Activated naive CD8-positive, alpha-beta T cell treated with anti-CD3 and anti-CD28 coated beads, Interleukin-2, amount 50 U/mL, for 24 hours (primary cell): ENCODE data around the gene FAM221B.

Experiments
- ATAC-seq: fragments of 150-1000 bp; cut with Tn5 transposase; one replicate; pipeline ENCODE4 v1.10.0; 2021
- DNase-seq: peaks from one replicate; pipeline ENCODE4 v3.0.0; 2021
- H3K27ac Mint-ChIP-seq: one replicate; pipeline ENCODE4 v1.8.0; 2021; ENCODE audit warnings: mild to moderate bottlenecking, mixed read lengths
- H3K27me3 Mint-ChIP-seq: one replicate; pipeline ENCODE4 v1.8.0; 2021; ENCODE audit warnings: mixed read lengths
- H3K36me3 Mint-ChIP-seq: one replicate; pipeline ENCODE4 v1.8.0; 2021; ENCODE audit warnings: low read depth, mixed read lengths
- H3K4me1 Mint-ChIP-seq: one replicate; pipeline ENCODE4 v1.8.0; 2021; ENCODE audit warnings: mixed read lengths
- H3K4me3 Mint-ChIP-seq: one replicate; pipeline ENCODE4 v1.8.0; 2021; ENCODE audit warnings: mild to moderate bottlenecking, moderate library complexity, mixed read lengths
- H3K9me3 Mint-ChIP-seq: one replicate; pipeline ENCODE4 v1.8.0; 2021; ENCODE audit warnings: mixed read lengths

FAM221B gene

DNA sequence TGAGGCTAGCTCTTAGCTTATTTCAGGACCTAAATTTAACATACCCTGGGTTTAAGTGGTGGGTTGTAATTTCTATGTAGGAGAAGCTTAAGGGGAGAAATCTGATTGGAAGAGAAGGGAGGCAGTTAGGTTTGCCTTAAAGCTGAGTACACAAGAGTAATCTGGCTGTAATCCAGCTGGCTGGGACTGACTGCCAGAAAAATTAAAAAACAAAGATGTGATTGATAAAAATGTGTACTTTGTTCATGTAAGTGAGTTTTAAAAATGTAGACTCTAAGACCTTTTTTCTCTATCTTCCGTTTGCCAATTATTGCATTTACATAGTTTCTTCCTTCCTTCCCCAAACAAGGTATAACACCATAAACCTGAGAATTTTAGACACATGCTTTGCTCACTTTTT lies 57.0 kb downstream of the FAM221B start:
- H3K27ac Mint-ChIP-seq, result no peak overlapping the region
- ATAC-seq (no peak), DNase-seq (no peak)
- H3K9me3 Mint-ChIP-seq, result no peaks in the 10 kb centered on the region
- H3K36me3 Mint-ChIP-seq, result no peaks in the 10 kb centered on the region
- peaks cover 4% of the 10 kb centered on the region for H3K4me1 Mint-ChIP-seq
- no peak overlapping the region for H3K4me3 Mint-ChIP-seq
- H3K27me3 Mint-ChIP-seq, result no peaks in the 10 kb centered on the region

DNA sequence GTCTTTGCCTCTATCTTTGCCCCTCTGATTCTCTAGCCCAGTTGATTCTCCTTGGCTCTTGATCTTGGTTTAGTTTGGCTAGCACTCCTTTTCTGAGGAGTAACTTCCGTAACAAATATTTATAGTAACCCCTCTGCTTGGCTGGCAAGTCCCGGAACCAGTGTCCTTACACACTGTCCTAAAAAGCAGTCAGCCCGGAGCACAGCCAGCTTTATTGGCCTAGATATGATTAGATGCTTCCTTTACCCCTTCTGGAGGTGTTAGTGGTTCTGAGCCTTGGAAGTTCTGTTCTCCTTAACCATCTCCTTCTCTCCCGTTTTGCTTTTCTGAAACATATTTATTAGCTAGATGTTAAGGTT lies 57.5 kb downstream of the FAM221B start:
- no peak overlapping the region for H3K4me3 Mint-ChIP-seq
- H3K27me3 Mint-ChIP-seq, result no peaks in the 10 kb centered on the region
- no peak for ATAC-seq
- no peak for DNase-seq
- H3K9me3 Mint-ChIP-seq, result no peaks in the 10 kb centered on the region
- H3K36me3 Mint-ChIP-seq, result no peaks in the 10 kb centered on the region
- H3K4me1 Mint-ChIP-seq, result peaks cover 8% of the 10 kb centered on the region
- H3K27ac Mint-ChIP-seq, result no peak overlapping the region

- H3K36me3 Mint-ChIP-seq, result no peaks in the 10 kb centered on the region
These were observed 58.8 kb downstream of the FAM221B start for GRCh38 chr9:35769763-35770162.

DNA sequence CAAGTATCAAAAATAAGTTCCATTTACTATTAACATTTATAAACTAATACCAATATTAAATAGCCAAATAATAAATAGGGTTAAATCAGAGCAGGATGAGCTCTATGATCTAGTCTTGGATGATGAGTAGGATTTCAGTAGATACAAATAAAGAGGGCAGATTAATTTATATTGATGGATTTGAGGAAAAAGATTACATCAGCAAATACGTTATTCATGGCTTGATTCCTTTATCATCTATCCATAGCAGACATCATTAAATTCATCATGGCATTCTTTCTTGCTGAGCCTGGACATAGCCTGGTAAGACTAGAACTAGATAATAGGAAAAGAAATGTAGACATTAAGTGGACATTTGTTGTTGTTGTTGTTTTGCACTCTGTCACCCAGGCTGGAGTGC lies 61.1 kb downstream of the FAM221B start:
- no peaks in the 10 kb centered on the region for H3K36me3 Mint-ChIP-seq
- H3K4me1 Mint-ChIP-seq, result peaks cover 5% of the 10 kb centered on the region
- no peak for DNase-seq
- H3K9me3 Mint-ChIP-seq, result no peaks in the 10 kb centered on the region
- no peak overlapping the region for H3K27ac Mint-ChIP-seq
- H3K27me3 Mint-ChIP-seq, result no peaks in the 10 kb centered on the region
- H3K4me3 Mint-ChIP-seq, result no peak overlapping the region
- ATAC-seq, result no peak

More at GRCh38 chr9:35769763-35770162, 58.8 kb downstream of the FAM221B start:
- H3K9me3 Mint-ChIP-seq, result no peaks in the 10 kb centered on the region
- ATAC-seq, result no peak
- H3K27ac Mint-ChIP-seq, result no peak overlapping the region
- no peaks in the 10 kb centered on the region for H3K27me3 Mint-ChIP-seq
- H3K4me3 Mint-ChIP-seq, result no peak overlapping the region
- peaks cover 5% of the 10 kb centered on the region for H3K4me1 Mint-ChIP-seq
- DNase-seq, result no peak

DNA sequence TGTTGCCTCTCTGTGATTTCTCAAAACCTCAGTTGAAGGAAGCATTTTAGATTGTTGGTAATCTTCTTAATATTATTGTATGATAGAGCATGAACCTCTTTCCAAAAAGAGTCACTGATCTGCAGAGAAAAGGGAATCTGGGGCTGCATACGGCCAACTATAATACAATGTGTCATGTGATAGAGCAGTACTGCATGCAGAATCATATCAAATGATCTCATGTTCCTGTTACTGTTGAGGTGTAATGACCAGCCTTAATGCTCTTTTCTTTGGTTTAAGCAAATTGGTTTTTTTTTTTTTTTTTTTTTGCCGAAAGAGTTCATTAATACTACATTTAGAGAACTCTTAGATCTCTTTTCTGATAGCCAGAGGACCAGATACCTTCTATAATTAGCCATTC lies 61.5 kb downstream of the FAM221B start:
- Mint-ChIP-seq H3K4me1 (peaks cover 5% of the 10 kb centered on the region), H3K36me3 (no peaks in the 10 kb centered on the region), H3K27me3 (no peaks in the 10 kb centered on the region), H3K4me3 (no peak overlapping the region), H3K27ac (no peak overlapping the region), H3K9me3 (no peaks in the 10 kb centered on the region)
- no peak for ATAC-seq
- DNase-seq, result no peak
